ENCODE measurements around the gene FAM25A. TPM values are rescaled to one million over a fixed set of nuclear protein-coding genes. Genes with fewer than 3 reads are reported as not detected.
"Not testable (repeated sequence)": the region's sequence is repeated elsewhere in the genome, so short reads cannot be mapped to it uniquely, and the experiment has no call there.

The FAM25A gene
- total RNA-seq, 2 donors from 2014 or later: not detected

DNA sequence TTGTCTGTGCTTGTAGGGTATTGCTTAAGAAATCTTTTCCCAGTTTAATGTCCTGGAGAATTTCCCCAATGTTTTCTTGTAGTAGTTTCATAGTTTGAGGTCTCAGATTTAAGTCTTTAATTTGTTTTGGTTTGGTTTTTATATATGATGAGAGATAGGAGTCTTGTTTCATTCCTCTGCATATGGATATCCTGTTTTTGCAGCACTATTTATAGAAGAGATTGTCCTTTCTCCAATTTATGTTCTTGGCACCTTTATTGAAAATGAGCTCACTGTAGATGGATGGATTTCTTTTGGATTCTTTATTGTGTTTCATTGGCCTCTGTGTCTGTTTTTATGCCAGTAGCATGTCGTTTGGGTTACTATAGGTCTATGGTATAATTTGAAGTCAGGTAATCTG lies 31.6 kb upstream of the FAM25A start:
- DNase-seq (ENCODE audit: low spot score): no peak
- ATAC-seq (ENCODE audit: insufficient number of reproducible peaks, low FRiP score, low read depth): no peak
- Histone ChIP-seq H3K36me3 (peaks cover 9% of the 10 kb centered on the region), H3K27ac (no peak overlapping the region), H3K4me1 (ENCODE audit: control insufficient read depth in 1 of 2, low read depth in 2 of 2) (peaks cover 0 to 12% of the 10 kb centered on the region in 2 donors), H3K9me3 (no peaks in the 10 kb centered on the region), H3K27me3 (replicated peaks; ENCODE audit: insufficient read depth) (no peaks in the 10 kb centered on the region), H3K4me3 (no peak overlapping the region)
- TF ChIP-seq, protein P1, sequence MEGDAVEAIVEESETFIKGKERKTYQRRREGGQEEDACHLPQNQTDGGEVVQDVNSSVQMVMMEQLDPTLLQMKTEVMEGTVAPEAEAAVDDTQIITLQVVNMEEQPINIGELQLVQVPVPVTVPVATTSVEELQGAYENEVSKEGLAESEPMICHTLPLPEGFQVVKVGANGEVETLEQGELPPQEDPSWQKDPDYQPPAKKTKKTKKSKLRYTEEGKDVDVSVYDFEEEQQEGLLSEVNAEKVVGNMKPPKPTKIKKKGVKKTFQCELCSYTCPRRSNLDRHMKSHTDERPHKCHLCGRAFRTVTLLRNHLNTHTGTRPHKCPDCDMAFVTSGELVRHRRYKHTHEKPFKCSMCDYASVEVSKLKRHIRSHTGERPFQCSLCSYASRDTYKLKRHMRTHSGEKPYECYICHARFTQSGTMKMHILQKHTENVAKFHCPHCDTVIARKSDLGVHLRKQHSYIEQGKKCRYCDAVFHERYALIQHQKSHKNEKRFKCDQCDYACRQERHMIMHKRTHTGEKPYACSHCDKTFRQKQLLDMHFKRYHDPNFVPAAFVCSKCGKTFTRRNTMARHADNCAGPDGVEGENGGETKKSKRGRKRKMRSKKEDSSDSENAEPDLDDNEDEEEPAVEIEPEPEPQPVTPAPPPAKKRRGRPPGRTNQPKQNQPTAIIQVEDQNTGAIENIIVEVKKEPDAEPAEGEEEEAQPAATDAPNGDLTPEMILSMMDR (IDR thresholded peaks at IDR 0.05): no peak

DNA sequence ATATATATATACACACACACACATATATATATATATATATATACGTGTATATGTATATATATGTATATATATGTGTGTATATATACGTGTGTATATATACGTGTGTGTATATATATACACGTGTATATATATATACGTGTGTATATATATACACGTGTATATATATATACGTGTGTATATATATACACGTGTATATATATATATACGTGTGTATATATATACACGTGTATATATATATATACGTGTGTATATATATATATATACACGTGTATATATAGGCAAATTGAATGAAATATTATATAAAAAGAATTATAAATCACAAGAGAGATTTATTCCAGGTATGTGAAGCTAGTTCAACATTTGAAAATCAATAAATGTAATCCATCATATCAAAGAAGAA lies 28.7 kb upstream of the FAM25A start:
- Histone ChIP-seq H3K36me3 (peaks cover 11% of the 10 kb centered on the region), H3K4me1 (ENCODE audit: control insufficient read depth in 1 of 2, low read depth in 2 of 2) (peaks cover 0 to 12% of the 10 kb centered on the region in 2 donors)
- H3K4me3 ChIP-seq; ATAC-seq (ENCODE audit: insufficient number of reproducible peaks, low FRiP score, low read depth); H3K27ac ChIP-seq; H3K9me3 ChIP-seq; H3K27me3 ChIP-seq (replicated peaks; ENCODE audit: insufficient read depth); DNase-seq (ENCODE audit: low spot score): not testable (repeated sequence)

DNA sequence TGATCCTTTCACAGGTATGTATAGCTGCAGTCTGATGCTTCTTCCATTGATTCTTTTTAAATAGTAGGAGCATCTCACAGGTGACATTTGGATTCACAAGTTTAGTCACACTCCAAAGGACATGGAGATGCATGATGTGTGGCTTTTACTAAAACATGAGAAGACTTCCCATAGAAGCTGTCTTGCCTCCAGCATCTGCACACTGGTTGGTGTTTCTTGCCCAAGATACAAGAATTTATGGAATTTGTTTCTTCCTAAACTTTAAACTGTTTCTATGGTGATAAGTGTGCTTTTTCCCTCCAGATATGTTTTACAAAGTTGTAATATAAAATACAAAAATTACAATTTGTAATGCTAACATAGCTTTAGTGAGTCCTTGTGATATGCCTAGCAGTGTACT lies 27.6 kb upstream of the FAM25A start:
- peaks cover 0 to 12% of the 10 kb centered on the region in 2 donors for H3K4me1 ChIP-seq (ENCODE audit: control insufficient read depth in 1 of 2, low read depth in 2 of 2)
- no peaks in the 10 kb centered on the region for H3K27me3 ChIP-seq (replicated peaks; ENCODE audit: insufficient read depth)
- ATAC-seq (ENCODE audit: insufficient number of reproducible peaks, low FRiP score, low read depth): no peak
- peak overlapping the region in 1 of 2 donors; percentile 18 for H3K27ac ChIP-seq
- peaks cover 11% of the 10 kb centered on the region for H3K36me3 ChIP-seq
- TF ChIP-seq, protein P1 (IDR thresholded peaks at IDR 0.05): no peak
- no peak overlapping the region for H3K4me3 ChIP-seq
- DNase-seq (ENCODE audit: low spot score): no peak
- no peaks in the 10 kb centered on the region for H3K9me3 ChIP-seq

DNA sequence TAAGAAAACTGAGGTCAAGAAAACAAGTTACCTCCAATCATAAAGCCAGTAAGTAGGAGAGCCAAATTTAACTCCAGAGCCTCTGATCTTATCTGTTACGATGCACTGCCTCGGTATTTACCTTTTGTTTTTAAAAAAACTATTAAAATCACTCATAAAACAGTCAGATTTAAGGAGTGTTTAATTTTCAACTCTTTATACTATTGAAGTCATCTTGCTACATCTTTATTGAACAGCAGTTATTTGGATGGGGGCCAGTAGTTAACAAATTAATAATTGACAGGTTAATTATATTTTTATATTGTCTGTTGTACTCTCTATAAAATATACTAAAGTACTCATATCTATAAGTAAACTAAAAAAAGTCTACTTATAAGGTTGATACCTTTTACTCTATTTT lies 27.2 kb upstream of the FAM25A start:
- Histone ChIP-seq H3K27ac (peak overlapping the region in 1 of 2 donors; percentile 18), H3K9me3 (no peaks in the 10 kb centered on the region), H3K4me3 (no peak overlapping the region), H3K27me3 (replicated peaks; ENCODE audit: insufficient read depth) (no peaks in the 10 kb centered on the region), H3K36me3 (peaks cover 11% of the 10 kb centered on the region), H3K4me1 (ENCODE audit: control insufficient read depth in 1 of 2, low read depth in 2 of 2) (peaks cover 0 to 10% of the 10 kb centered on the region in 2 donors)
- TF ChIP-seq, protein P1 (IDR thresholded peaks at IDR 0.05): no peak
- ATAC-seq (ENCODE audit: insufficient number of reproducible peaks, low FRiP score, low read depth): no peak
- no peak for DNase-seq (ENCODE audit: low spot score)

DNA sequence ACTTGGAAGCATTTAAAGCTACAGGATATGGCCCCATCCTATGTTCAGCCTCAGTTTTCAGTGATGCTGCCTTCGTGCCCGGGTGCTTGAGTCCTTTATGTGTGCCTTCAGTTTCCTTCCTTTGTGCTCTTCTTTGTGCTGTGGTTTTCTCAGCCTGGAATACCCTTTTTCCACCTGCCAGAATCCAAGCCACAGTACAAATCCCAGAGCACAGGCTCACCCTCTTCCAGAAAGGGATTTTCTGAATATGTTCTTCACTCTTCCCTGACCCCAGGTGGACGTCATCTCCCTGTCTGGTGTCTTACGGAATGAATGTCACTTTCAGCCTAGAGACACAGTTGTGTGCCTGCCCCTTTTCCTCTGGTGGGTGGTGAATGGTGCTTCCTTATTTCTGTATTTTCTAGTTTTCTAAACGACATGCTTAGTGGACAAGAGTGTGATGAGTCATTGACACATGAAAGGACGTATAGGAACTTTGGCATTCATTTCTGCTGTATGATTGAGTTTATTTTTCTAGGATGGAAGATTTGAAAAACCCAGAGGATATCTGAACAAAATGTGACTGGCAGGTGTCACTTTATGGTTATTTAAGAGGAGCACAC lies 20.2 kb upstream of the FAM25A start:
- not testable (repeated sequence) for H3K9me3 ChIP-seq; H3K27me3 ChIP-seq (replicated peaks; ENCODE audit: insufficient read depth); H3K27ac ChIP-seq; H3K4me3 ChIP-seq; H3K36me3 ChIP-seq; ATAC-seq (ENCODE audit: insufficient number of reproducible peaks, low FRiP score, low read depth); H3K4me1 ChIP-seq (ENCODE audit: control insufficient read depth in 1 of 2, low read depth in 2 of 2); DNase-seq (ENCODE audit: low spot score)

DNA sequence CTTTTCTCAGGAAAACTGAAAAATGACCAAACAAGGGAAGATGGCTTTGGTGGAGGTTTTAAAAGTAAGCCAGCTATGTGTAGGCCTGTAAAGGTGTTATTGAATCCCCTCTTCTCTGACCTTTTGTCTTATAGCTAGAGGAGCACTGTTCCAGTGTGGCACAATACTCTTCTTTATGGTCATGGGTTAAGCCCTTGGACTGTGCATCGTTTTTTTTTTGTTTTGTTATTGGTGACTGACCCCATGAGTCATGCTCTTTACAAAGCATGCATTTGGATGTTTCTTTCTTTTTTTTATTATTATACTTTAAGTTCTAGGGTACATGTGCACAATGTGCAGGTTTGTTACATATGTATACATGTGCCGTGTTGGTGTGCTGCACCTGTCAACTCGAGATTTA lies 19.6 kb upstream of the FAM25A start:
- TF ChIP-seq, protein P1 (IDR thresholded peaks at IDR 0.05): no peak
- H3K4me1 ChIP-seq (ENCODE audit: control insufficient read depth in 1 of 2, low read depth in 2 of 2): no peaks in the 10 kb centered on the region
- H3K27ac ChIP-seq: no peak overlapping the region
- no peak overlapping the region for H3K4me3 ChIP-seq
- H3K27me3 ChIP-seq (replicated peaks; ENCODE audit: insufficient read depth): no peaks in the 10 kb centered on the region
- H3K36me3 ChIP-seq: peaks cover 5% of the 10 kb centered on the region
- ATAC-seq (ENCODE audit: insufficient number of reproducible peaks, low FRiP score, low read depth): no peak
- H3K9me3 ChIP-seq: no peaks in the 10 kb centered on the region
- no peak for DNase-seq (ENCODE audit: low spot score)

DNA sequence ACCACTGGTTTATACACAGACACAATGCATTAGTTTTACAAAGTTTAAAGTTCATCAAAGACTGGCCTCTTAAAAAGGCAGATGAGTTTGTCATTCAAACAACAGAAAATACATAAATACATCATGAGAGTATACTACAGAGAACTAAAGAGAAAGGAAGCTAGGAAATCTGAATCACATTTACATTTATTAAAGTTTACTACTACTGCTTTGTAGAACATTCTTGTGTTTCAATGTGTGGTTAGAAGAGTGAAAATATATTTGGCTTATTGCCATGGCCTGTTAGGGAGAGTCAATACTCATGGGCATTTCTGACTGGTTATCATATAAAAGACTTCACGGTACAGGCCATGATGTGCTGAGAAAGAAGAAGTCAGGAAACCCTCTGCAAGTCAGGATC lies 13.0 kb upstream of the FAM25A start:
- not testable (repeated sequence) for H3K27ac ChIP-seq; H3K4me1 ChIP-seq (ENCODE audit: control insufficient read depth in 1 of 2, low read depth in 2 of 2); ATAC-seq (ENCODE audit: insufficient number of reproducible peaks, low FRiP score, low read depth); H3K36me3 ChIP-seq; H3K27me3 ChIP-seq (replicated peaks; ENCODE audit: insufficient read depth); H3K4me3 ChIP-seq; DNase-seq (ENCODE audit: low spot score); H3K9me3 ChIP-seq

DNA sequence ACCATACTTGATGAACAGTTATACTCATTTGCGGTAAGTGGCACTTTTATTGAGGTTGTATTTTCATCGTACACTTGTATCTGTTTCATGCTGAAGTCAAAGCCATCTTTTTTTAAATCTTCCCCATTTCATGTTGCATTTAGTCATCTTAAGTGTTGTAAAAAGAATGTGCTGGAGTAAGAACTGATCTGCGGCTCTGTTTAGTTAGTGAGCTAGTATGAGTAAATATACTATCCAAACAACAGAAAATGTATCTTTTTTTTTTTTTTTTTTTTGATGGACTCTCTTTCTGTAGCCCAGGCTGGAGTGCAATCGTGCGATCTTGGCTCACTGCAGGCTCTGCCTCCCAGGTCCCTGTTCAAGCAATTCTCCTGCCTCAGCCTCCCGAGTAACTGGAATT lies 12.4 kb upstream of the FAM25A start:
- not testable (repeated sequence) for H3K27ac ChIP-seq; H3K4me1 ChIP-seq (ENCODE audit: control insufficient read depth in 1 of 2, low read depth in 2 of 2); H3K9me3 ChIP-seq; ATAC-seq (ENCODE audit: insufficient number of reproducible peaks, low FRiP score, low read depth); DNase-seq (ENCODE audit: low spot score); H3K36me3 ChIP-seq; H3K4me3 ChIP-seq; H3K27me3 ChIP-seq (replicated peaks; ENCODE audit: insufficient read depth)

DNA sequence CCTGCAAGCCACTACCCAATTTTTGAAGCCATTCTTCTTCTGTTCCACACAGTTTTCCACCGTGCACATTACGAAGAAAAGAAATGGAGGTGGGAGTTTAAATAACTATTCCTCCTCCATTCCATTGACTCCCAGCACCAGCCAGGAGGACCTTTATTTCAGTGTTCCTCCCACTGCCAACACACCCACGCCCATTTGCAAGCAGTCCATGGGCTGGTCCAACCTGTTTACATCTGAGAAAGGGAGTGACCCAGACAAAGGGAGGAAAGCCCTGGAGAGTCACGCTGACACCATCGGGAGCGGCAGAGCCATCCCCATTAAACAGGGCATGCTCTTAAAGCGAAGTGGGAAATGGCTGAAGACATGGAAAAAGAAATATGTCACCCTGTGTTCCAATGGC lies 11.8 kb upstream of the FAM25A start:
- not testable (repeated sequence) for H3K9me3 ChIP-seq; H3K4me3 ChIP-seq; H3K4me1 ChIP-seq (ENCODE audit: control insufficient read depth in 1 of 2, low read depth in 2 of 2); H3K36me3 ChIP-seq; H3K27ac ChIP-seq; ATAC-seq (ENCODE audit: insufficient number of reproducible peaks, low FRiP score, low read depth); DNase-seq (ENCODE audit: low spot score); H3K27me3 ChIP-seq (replicated peaks; ENCODE audit: insufficient read depth)
